ENCODE measurements around the gene G6PD. TPM values are rescaled to one million over a fixed set of nuclear protein-coding genes. Genes with fewer than 3 reads are reported as not detected.

The G6PD gene
- total RNA-seq, 1 donor from 2014 or later = 57.9 TPM

GRCh38 chrX:154531626-154532025 lies 15.0 kb downstream of the G6PD start:
- Mint-ChIP-seq H3K4me1 (ENCODE audit: unreplicated experiment) (no peaks in the 10 kb centered on the region), H3K4me3 (no peak overlapping the region), H3K27ac (no peak overlapping the region), H3K36me3 (no peaks in the 10 kb centered on the region), H3K9me3 (no peaks in the 10 kb centered on the region), H3K27me3 (no peaks in the 10 kb centered on the region)
- no peak for DNase-seq (ENCODE audit: extremely low spot score, unreplicated experiment)
- TF ChIP-seq CTCF (conservative IDR thresholded peaks at IDR 0.05) = no peak

- Mint-ChIP-seq H3K27ac (peak overlapping the region; percentile 43), H3K27me3 (no peaks in the 10 kb centered on the region), H3K36me3 (peaks cover 3% of the 10 kb centered on the region), H3K4me1 (ENCODE audit: unreplicated experiment) (no peaks in the 10 kb centered on the region), H3K4me3 (no peak overlapping the region), H3K9me3 (peaks cover 4% of the 10 kb centered on the region)
- DNase-seq (ENCODE audit: extremely low spot score, unreplicated experiment) = no peak
- no peak for TF ChIP-seq CTCF (conservative IDR thresholded peaks at IDR 0.05)
Observed at GRCh38 chrX:154530286-154530685, 16.4 kb downstream of the G6PD start.

- no peak overlapping the region for H3K27ac Mint-ChIP-seq
- no peak for DNase-seq (ENCODE audit: extremely low spot score, unreplicated experiment)
- H3K4me3 Mint-ChIP-seq = no peak overlapping the region
- no peaks in the 10 kb centered on the region for H3K27me3 Mint-ChIP-seq
- TF ChIP-seq CTCF (conservative IDR thresholded peaks at IDR 0.05) = no peak
- peaks cover 3% of the 10 kb centered on the region for H3K36me3 Mint-ChIP-seq
- peaks cover 4% of the 10 kb centered on the region for H3K9me3 Mint-ChIP-seq
- H3K4me1 Mint-ChIP-seq (ENCODE audit: unreplicated experiment) = no peaks in the 10 kb centered on the region
Observed at GRCh38 chrX:154529206-154529612, 17.4 kb downstream of the G6PD start.

- DNase-seq (ENCODE audit: extremely low spot score, unreplicated experiment) = no peak
- peak; percentile 66 for TF ChIP-seq CTCF (conservative IDR thresholded peaks at IDR 0.05)
- Mint-ChIP-seq H3K36me3 (peaks cover 3% of the 10 kb centered on the region), H3K4me1 (ENCODE audit: unreplicated experiment) (no peaks in the 10 kb centered on the region), H3K27ac (peak overlapping the region; percentile 93), H3K27me3 (no peaks in the 10 kb centered on the region), H3K4me3 (peak overlapping the region; percentile 62), H3K9me3 (peaks cover 4% of the 10 kb centered on the region)
Observed at GRCh38 chrX:154526901-154527675, 19.6 kb downstream of the G6PD start.

- Mint-ChIP-seq H3K27ac (peak overlapping the region; percentile 94), H3K4me1 (ENCODE audit: unreplicated experiment) (no peaks in the 10 kb centered on the region), H3K9me3 (peaks cover 4% of the 10 kb centered on the region), H3K27me3 (no peaks in the 10 kb centered on the region), H3K36me3 (peaks cover 3% of the 10 kb centered on the region), H3K4me3 (peak overlapping the region; percentile 69)
- no peak for DNase-seq (ENCODE audit: extremely low spot score, unreplicated experiment)
- TF ChIP-seq CTCF (conservative IDR thresholded peaks at IDR 0.05) = no peak
Observed at GRCh38 chrX:154525606-154526490, 20.8 kb downstream of the G6PD start.
